Right cardiac atrium (tissue), 5 donors: Measurements from ENCODE around the gene CLEC4G. TPM values are rescaled to one million over a fixed set of nuclear protein-coding genes. Genes with fewer than 3 reads are reported as not detected.
"Not testable (repeated sequence)": the region's sequence is repeated elsewhere in the genome, so short reads cannot be mapped to it uniquely, and the experiment has no call there.

ENCODE experiments used
- ATAC-seq, 2 donors: fragments of 200-7000 bp; cut with Tn5 transposase; one replicate each; pipeline versions ENCODE4 v1.8.0 to v1.9.1; 2020; ENCODE audit warnings: moderate library complexity in 2 of 2, mild to moderate bottlenecking in 1 of 2
- DNase-seq, 3 donors: peaks; one replicate each; pipeline ENCODE4 v3.0.0-alpha.2; 2020
- H3K27ac ChIP-seq: one replicate; pipeline ENCODE4 v1.5.1; 2013; ENCODE audit warnings: mild to moderate bottlenecking, low read length, control low read depth, moderate library complexity
- H3K27me3 ChIP-seq: one replicate; pipeline ENCODE4 v1.6.1; 2013; ENCODE audit not compliant: control insufficient read depth, insufficient read depth
- H3K4me1 ChIP-seq: one replicate; pipeline ENCODE4 v1.6.1; 2013; ENCODE audit warnings: low read length; ENCODE audit not compliant: control insufficient read depth, insufficient read depth
- H3K4me3 ChIP-seq: one replicate; pipeline ENCODE4 v1.5.1; 2013; ENCODE audit warnings: low read length, control low read depth
- H3K9me3 ChIP-seq: one replicate; pipeline ENCODE4 v1.6.1; 2013; ENCODE audit warnings: low read length; ENCODE audit not compliant: control insufficient read depth
- WGBS: extraction: QIAGEN DNeasy Blood & Tissue Kit; methylation state at CpG from one replicate; pipeline ENCODE4 v1.1.7; 2013; 5-methylcytosine and 5-hydroxymethylcytosine counted together
- intact Hi-C, 4 donors: fragments of 100-400 bp; cut with DNase I; formaldehyde crosslinking; loops; one replicate each; pipeline versions ENCODE4 v1.11.0 to v1.14.0; 2022 to 2023
- polyA plus RNA-seq: library from polyadenylated mRNA; stranded (reverse); fragments of 200-250 nt; gene quantifications from one replicate; pipeline ENCODE4 v1.2.3, GENCODE V29; 2013
- total RNA-seq, 4 donors: library from RNA; stranded (reverse); fragmentation: NEBNext Ultra II Directional; extraction: Animal tissue kit (Norgen Biotek cat#: 25700); gene quantifications; one replicate each; pipeline ENCODE4 v1.2.1, GENCODE V29; 2021
- donor health status: healthy with polysubstance abuse.
- donor health status: DM: no; HTN: yes; CAD: no.
- donor health status: DM: no; HTN: no; CAD: no.
- donor health status: DM: no; HTN: yes; CAD: no; lungs with severe emphysema.
- donor health status: DM: yes; HTN: yes; CAD: no.

The CLEC4G gene
- total and polyA plus RNA-seq, 5 donors = 0.32 to 1.6 (median 0.89) TPM

DNA sequence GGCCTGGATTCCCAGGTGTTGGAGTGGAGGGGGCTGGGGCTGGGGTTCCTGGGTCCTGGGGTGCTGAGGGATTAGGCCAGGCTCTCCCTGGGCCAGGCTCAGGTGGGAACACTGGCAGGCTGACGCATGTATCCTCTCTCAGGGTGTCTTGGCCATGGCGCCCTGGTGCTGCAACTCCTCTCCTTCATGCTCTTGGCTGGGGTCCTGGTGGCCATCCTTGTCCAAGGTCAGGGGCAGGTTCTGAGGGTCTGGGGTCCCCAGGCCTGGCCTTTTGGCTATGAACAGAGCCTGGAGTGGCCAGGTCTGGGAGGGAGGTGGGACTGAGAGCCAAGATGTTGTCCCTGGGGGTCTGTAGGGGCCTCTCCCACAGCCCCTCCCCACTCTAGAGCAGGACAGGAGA, 33.1 kb upstream of the CLEC4G start:
- intact Hi-C loops, H3K27ac ChIP-seq, H3K9me3 ChIP-seq, H3K27me3 ChIP-seq, H3K4me3 ChIP-seq, ATAC-seq, DNase-seq, H3K4me1 ChIP-seq: not testable (repeated sequence)
- WGBS = 89% methylated on average over 2 of the region's 2 CpGs

DNA sequence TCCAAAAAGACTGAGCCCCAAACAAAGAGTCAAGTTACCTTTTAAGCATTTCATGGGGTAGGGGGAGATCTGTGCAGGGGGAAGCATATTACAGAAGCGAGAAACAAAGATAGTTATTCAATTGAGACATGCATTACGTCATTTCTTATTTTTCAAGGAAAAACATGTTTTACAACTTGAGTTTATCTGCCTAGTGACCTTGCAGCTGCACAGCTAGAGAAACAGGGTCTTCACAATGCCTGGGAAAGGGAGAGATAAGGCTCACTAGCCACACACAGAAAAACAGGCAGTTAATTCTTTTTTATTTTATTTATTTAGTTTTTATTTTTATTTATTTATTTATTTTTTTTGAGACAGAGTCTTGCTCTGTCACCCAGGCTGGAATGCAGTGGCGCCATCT, 32.2 kb upstream of the CLEC4G start:
- H3K4me3 ChIP-seq, intact Hi-C loops, H3K9me3 ChIP-seq, H3K27ac ChIP-seq, DNase-seq, ATAC-seq, H3K27me3 ChIP-seq, H3K4me1 ChIP-seq: not testable (repeated sequence)
- WGBS = 49% methylated on average over 3 of the region's 3 CpGs

DNA sequence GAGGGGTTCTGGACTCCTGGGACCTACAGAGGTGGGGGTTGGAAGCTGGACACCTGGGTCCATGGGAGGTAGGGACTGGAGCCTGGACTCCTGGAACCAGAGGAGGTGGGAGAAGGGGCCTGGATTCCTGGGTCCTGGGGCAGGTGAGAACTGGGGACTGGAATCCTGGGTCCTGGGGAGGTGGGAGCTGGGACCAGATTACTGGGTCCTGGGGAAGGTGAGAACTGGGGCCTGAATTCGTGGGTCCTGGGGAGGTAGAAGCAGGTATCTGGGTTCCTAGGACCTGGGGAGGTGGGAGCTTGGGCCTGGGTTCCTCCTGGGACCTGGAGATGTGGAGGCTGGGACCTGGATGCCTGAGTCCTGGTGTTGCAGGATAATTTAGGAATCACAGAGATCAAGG, 31.8 kb upstream of the CLEC4G start:
- no peak for DNase-seq
- H3K4me1 ChIP-seq = no peaks in the 10 kb centered on the region
- H3K9me3 ChIP-seq = no peaks in the 10 kb centered on the region
- H3K27me3 ChIP-seq = no peaks in the 10 kb centered on the region
- WGBS = 52% methylated on average over 1 of the region's 1 CpG
- ATAC-seq = no peak
- H3K4me3 ChIP-seq = no peak overlapping the region
- intact Hi-C loops = no loop called here
- H3K27ac ChIP-seq = no peak overlapping the region

DNA sequence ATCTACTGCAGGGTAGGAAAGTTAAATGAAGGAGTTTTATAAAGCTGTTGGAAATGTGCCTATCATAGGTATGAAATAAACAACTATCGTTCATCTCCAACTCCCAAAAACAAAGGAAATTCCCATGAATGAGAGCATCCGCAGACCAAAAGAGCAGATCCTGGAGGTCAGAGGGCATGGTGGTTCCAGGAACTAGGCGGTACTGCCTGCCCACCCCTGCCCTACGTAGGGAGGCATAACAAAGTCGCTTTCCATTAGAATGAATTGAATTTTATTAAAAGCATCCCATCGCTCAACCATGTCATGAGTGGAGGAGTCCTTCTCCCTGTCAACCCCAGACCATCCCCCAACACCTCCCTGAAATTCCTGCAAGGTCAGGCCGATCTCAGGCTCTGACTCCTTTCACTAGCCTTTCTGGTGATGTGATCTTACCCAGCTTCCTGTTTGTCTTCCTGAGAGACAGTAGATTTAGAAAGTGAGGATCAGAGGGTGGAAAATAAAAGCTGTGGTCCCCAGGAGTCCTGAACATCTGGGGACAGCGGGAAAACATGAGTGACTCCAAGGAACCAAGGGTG, 30.9 kb upstream of the CLEC4G start, which contains the start of gene CLEC4M:
TSS of gene CLEC4M (plus strand) at position 525 of the 575 bp plus-strand sequence. CDS start at position 549, 24 bp downstream.
- H3K9me3 ChIP-seq = no peaks in the 10 kb centered on the region
- WGBS = 61% methylated on average over 8 of the region's 8 CpGs
- intact Hi-C loops = no loop called here
- no peak within 1 kb of the TSS for H3K4me3 ChIP-seq
- no peak within 1 kb of the TSS for H3K27ac ChIP-seq
- ATAC-seq (no peak), DNase-seq (no peak)
- H3K4me1 ChIP-seq = no peaks in the 10 kb centered on the region
- H3K27me3 ChIP-seq = no peaks in the 10 kb centered on the region

DNA sequence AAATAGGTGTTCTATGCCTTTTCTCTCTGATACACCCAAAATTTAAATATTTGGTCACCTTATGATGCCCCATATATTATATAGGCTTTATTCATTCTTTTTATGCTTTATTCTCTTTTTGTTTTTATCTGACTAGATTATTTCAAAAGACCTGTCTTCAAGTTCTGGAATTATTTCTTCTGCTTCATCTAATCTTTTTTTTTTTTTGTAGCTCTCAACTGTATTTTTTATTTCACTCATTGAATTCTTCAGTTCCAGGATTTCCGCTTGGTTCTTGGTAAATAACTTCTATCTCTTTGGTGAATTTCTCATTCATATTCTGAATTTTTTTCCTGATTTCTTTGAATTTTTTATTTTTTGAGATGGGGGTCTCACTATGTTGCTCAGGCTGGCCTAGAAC, 27.2 kb upstream of the CLEC4G start:
- Histone ChIP-seq H3K9me3 (peaks cover 4% of the 10 kb centered on the region), H3K4me1 (no peaks in the 10 kb centered on the region), H3K27me3 (no peaks in the 10 kb centered on the region), H3K4me3 (no peak overlapping the region), H3K27ac (no peak overlapping the region)
- intact Hi-C loops = no loop called here
- ATAC-seq (no peak), DNase-seq (no peak)
- WGBS = 95% methylated on average over 1 of the region's 1 CpG

DNA sequence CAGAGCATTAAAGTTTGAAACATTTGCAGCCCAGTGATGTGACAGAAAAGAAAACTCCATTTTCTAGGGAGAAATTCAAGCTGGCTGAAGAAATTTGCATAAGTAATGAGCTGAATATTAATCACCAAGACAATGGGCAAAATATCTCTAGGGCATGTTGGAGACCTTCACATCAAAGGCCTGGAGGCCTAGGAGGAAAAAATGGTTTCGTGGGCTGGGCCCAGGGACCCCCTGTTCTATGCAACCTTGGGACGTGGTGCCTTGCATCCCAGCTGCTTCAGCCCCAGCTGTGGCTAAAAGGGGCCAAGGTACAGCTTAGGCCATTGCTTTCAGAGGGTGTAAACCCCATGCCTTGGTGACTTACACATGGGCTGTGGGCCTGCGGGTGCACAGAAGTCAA, 25.4 kb upstream of the CLEC4G start:
- H3K27me3 ChIP-seq = no peaks in the 10 kb centered on the region
- DNase-seq = no peak
- no peaks in the 10 kb centered on the region for H3K4me1 ChIP-seq
- intact Hi-C loops = no loop called here
- H3K4me3 ChIP-seq = no peak overlapping the region
- peaks cover 4% of the 10 kb centered on the region for H3K9me3 ChIP-seq
- ATAC-seq = no peak
- H3K27ac ChIP-seq = no peak overlapping the region
- 79% methylated on average over 3 of the region's 3 CpGs for WGBS

DNA sequence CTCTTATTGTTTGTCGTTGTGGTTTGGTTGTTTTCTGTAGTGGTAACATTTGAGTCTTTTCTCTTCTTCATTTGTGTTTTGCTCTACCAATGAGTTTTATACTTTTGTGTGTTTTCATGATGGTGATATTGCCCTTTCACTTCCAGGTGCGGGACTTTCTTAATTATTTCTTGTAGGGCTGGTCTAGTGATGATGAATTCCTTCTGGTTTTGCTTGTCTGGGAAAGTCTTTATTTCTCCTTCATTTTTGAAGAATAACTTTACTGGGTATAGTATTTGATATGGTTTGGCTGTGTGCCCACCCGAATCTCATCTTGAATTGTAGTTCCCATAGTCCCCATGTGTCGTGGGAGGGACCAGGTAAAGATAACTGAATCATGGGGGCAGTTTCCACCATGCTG, 24.3 kb upstream of the CLEC4G start:
- Histone ChIP-seq H3K4me3 (no peak overlapping the region), H3K27ac (no peak overlapping the region), H3K4me1 (no peaks in the 10 kb centered on the region), H3K27me3 (no peaks in the 10 kb centered on the region), H3K9me3 (peaks cover 4% of the 10 kb centered on the region)
- DNase-seq = no peak
- ATAC-seq = no peak
- 24% methylated on average over 4 of the region's 4 CpGs for WGBS
- intact Hi-C loops = no loop called here

DNA sequence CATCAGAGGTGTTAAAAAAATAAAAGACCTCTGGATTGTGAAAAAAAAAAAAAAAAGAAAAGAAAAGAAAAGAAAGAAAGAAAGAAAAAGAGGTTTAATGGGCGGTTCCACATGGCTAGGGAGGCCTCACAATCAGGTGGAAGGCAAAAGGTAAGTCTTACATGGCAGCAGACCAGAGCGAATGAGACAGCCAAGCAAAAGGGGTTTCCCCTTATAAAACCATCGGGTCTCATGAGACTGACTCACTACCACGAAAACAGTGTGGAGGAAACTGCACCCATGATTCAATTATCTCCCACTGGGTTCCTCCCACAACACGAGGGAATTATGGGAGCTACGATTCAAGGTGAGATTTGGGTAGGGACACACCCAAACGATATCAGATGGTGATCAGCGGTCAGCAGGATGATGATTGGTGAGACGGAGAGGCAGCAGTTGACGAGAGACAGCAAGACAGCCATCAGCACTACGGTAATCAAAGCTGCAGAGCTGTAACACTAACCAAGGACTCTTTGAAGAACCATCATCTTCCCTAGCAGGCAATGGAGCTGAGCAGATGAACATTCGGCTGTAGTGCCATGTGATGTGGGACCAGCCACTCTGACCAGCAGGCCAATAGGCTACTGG, 19.4 kb upstream of the CLEC4G start:
- no peak for ATAC-seq
- Histone ChIP-seq H3K4me1 (no peaks in the 10 kb centered on the region), H3K27ac (no peak overlapping the region), H3K4me3 (no peak overlapping the region), H3K9me3 (peaks cover 2% of the 10 kb centered on the region), H3K27me3 (no peaks in the 10 kb centered on the region)
- 68% methylated on average over 12 of the region's 12 CpGs for WGBS
- intact Hi-C loops = no loop called here
- DNase-seq = no peak

DNA sequence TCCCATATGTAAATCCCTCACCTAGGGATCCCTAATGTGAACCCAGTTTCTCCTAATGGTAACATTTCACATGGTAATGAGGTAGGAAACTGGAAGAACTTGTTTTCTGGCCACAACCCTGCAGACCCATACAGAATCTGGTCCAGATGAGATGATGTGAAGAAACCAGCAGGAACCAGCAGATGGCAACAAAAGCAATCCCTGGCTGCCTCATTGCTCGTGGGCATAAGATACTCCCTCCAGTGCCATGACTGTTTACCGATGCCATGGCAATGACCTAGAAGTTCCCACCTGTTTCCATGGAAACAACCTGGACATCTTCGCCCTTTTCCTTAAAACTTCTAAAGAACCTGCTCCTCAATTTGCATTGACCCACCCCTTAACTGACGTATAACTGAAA, 16.8 kb upstream of the CLEC4G start:
- Histone ChIP-seq H3K9me3 (no peaks in the 10 kb centered on the region), H3K27ac (no peak overlapping the region), H3K27me3 (no peaks in the 10 kb centered on the region), H3K4me1 (no peaks in the 10 kb centered on the region), H3K4me3 (no peak overlapping the region)
- WGBS = 28% methylated on average over 4 of the region's 4 CpGs
- intact Hi-C loops = no loop called here
- ATAC-seq (no peak), DNase-seq (no peak)

DNA sequence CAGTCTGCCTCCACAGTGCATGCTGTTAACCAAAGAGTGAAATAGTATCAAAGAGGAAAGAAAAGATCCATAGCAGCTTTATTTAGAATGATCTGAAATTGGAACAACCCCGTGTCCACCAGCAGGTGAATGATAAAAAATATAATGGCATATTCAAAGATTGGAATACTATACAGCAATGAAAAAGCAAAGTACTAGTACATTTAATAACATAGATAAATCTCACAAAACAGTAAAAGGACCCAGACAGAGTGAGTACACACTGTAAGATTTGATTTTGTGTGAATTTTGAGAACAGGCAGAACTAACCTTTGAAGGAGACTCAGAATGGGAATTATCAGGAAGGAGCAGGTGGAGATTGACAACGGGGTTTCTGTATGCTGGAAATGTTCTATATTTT, 16.3 kb upstream of the CLEC4G start:
- Histone ChIP-seq H3K27ac (no peak overlapping the region), H3K27me3 (no peaks in the 10 kb centered on the region), H3K4me1 (no peaks in the 10 kb centered on the region), H3K9me3 (no peaks in the 10 kb centered on the region), H3K4me3 (no peak overlapping the region)
- WGBS = 62% methylated on average over 2 of the region's 2 CpGs
- ATAC-seq = no peak
- intact Hi-C loops = no loop called here
- no peak for DNase-seq

DNA sequence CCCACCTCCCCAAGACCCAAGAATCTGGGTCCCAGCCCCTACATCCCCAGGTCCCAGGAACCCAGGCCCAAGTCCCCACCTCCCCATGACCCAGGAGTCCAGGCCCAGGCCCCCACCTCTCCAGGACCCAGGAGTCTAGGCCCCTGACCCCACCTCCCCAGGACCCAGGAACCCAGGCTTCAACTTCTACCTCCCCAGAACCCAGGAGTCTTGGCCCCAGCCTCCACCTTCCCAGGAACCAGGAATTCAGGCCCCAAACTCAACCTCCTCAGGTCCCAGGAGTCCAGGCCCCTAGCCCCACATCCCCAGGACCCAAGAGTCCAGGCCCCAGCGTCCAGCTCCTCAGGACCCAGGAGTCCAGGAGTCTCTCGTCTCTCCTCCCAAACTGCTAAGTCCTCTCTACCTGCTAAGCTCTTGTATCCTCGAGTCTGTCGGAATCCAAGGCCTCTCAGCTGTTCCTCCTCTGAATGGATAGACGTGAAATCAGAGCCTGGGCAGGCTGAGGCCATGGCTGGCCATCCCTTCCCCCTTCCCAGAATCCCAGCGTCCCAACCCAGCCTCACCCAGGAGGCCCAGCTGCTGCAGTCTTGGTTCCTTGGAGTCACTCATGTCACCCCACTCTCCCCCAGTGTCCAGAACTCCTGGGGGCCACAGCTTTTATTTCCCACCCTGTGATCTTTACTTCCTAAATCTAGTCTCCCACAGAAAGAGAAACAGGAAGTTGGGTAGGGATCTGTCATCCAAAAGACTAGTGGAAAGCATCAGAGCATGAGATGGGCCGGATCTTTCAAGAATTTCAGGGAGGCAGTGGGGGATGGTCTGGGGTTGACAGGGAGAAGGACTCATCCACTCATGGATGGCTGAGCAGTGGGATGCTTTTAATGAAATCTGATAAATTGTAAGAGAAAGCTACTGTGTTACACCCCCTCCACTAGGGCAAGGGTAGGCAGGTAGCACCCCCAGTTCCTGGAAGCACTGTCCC, 15.3 kb upstream of the CLEC4G start, which contains the start of gene CD209:
TSS of gene CD209 (minus strand) at position 632 of the 982 bp plus-strand sequence. CDS start at position 609, 23 bp downstream.
- WGBS = 53% methylated on average over 7 of the region's 7 CpGs
- Histone ChIP-seq H3K4me1 (no peaks in the 10 kb centered on the region), H3K4me3 (peak within 1 kb of the TSS; percentile 12), H3K9me3 (no peaks in the 10 kb centered on the region), H3K27me3 (no peaks in the 10 kb centered on the region), H3K27ac (no peak within 1 kb of the TSS)
- ATAC-seq (peak; percentile 24 to 36), DNase-seq (no peak)
- intact Hi-C loops = no loop called here
